HepG2 (cell line): ENCODE measurements around the gene LAMA5. TPM values are rescaled to one million over a fixed set of nuclear protein-coding genes. Genes with fewer than 3 reads are reported as not detected.

Source experiments
- EED ChIP-seq: sonication (generic); formaldehyde crosslinking; IDR thresholded peaks from 2 replicates; pipeline ENCODE4 v1.5.0; 2020; ENCODE audit warnings: mild to moderate bottlenecking, missing genetic modification reagents
- FOXM1 ChIP-seq: sonication (generic); formaldehyde crosslinking; IDR thresholded peaks from 2 replicates; pipeline ENCODE4 v1.5.0; 2020; ENCODE audit warnings: missing genetic modification reagents
- NCOA1 ChIP-seq: sonication (generic); formaldehyde crosslinking; IDR thresholded peaks from 2 replicates; pipeline ENCODE4 v1.9.0; 2021; ENCODE audit warnings: missing genetic modification reagents
- NCOR1 ChIP-seq: fragments of 200-600 bp; sonication (generic); IDR thresholded peaks from 2 replicates; pipeline ENCODE4 v1.7.0; 2017; ENCODE audit warnings: antibody characterized with exemption, low read length, borderline replicate concordance
- NFE2 ChIP-seq: sonication (generic); formaldehyde crosslinking; IDR thresholded peaks from 2 replicates; pipeline ENCODE4 v1.4.0; 2020; ENCODE audit warnings: missing genetic modification reagents
- SMARCE1 ChIP-seq: fragments of 450-650 bp; IDR thresholded peaks from 2 replicates; pipeline ENCODE4 v1.6.1; 2017; ENCODE audit warnings: borderline replicate concordance
- TAF1 ChIP-seq: sonication (generic); formaldehyde crosslinking; IDR thresholded peaks from 2 replicates; pipeline ENCODE4 v1.4.0; 2020; ENCODE audit warnings: missing genetic modification reagents
- TCF7L2 ChIP-seq: IDR thresholded peaks from 2 replicates; pipeline ENCODE4 v1.6.1; 2011; ENCODE audit warnings: mild to moderate bottlenecking, low read depth, low read length, moderate library complexity
- ZFP82 ChIP-seq: sonication (generic); formaldehyde crosslinking; IDR thresholded peaks from 2 replicates; pipeline ENCODE4 v1.5.1; 2020; ENCODE audit warnings: mild to moderate bottlenecking, missing genetic modification reagents, borderline replicate concordance
- ZKSCAN8 ChIP-seq: IDR thresholded peaks from 2 replicates; pipeline ENCODE4 v1.6.1; 2016; ENCODE audit warnings: borderline replicate concordance, missing genetic modification reagents, missing compliant biosample characterization
- ZNF253 ChIP-seq: sonication (generic); formaldehyde crosslinking; IDR thresholded peaks from 2 replicates; pipeline ENCODE4 v1.8.0; 2022; ENCODE audit warnings: mild to moderate bottlenecking, missing genetic modification reagents, borderline replicate concordance
- ZNF496 ChIP-seq: sonication (generic); formaldehyde crosslinking; IDR thresholded peaks from 2 replicates; pipeline ENCODE4 v1.8.1; 2023; ENCODE audit warnings: mild to moderate bottlenecking, moderate library complexity, missing genetic modification reagents; ENCODE audit not compliant: insufficient replicate concordance
- ZNF557 ChIP-seq: sonication (generic); formaldehyde crosslinking; IDR thresholded peaks from 2 replicates; pipeline ENCODE4 v1.4.0; 2020; ENCODE audit warnings: missing genetic modification reagents
- ZNF724P ChIP-seq: sonication (generic); formaldehyde crosslinking; IDR thresholded peaks from 2 replicates; pipeline ENCODE4 v1.8.0; 2022; ENCODE audit warnings: missing genetic modification reagents, borderline replicate concordance
- polyA plus RNA-seq, 8 experiments: library from polyadenylated mRNA; depleted of rRNA in 3 of 8; stranded (reverse) in 7 of 8; unstranded in 1 of 8; fragments of >200 nt; fragmentation: Illumina TruSeq in 4 of 8; extraction: Trizol in 4 of 8; gene quantifications; 2 replicates each; pipeline versions ENCODE4 v1.2.1 to v1.2.3, GENCODE V29; 2011 to 2016; ENCODE audit warnings: low read depth in 4 of 8, missing spikeins in 1 of 8, mixed read lengths in 1 of 8; ENCODE audit not compliant: insufficient read depth in 1 of 8
- total RNA-seq, 5 experiments: library from RNA; depleted of rRNA; stranded (reverse); fragments of >200 nt; fragmentation: Illumina TruSeq; extraction: Trizol; gene quantifications; 2 replicates each; pipeline ENCODE4 v1.2.3, GENCODE V29; 2016; ENCODE audit warnings: low read depth in 1 of 5
- TF ChIP-seq, protein P1 (sequence below): sonication (generic); formaldehyde crosslinking; IDR thresholded peaks from 2 replicates; pipeline ENCODE4 v1.5.0; 2020; ENCODE audit warnings: missing genetic modification reagents, mild to moderate bottlenecking, borderline replicate concordance
- TF ChIP-seq, protein P2 (sequence below): sonication (generic); formaldehyde crosslinking; IDR thresholded peaks from 2 replicates; pipeline ENCODE4 v1.8.0; 2022; ENCODE audit warnings: missing genetic modification reagents, mild to moderate bottlenecking, moderate library complexity, borderline replicate concordance
- TF ChIP-seq, protein P3 (sequence below): sonication (generic); formaldehyde crosslinking; IDR thresholded peaks from 2 replicates; pipeline ENCODE4 v1.4.0; 2020; ENCODE audit warnings: missing genetic modification reagents
- TF ChIP-seq, protein P4 (sequence below): sonication (generic); formaldehyde crosslinking; IDR thresholded peaks from 2 replicates; pipeline ENCODE4 v1.5.0; 2020; ENCODE audit warnings: missing genetic modification reagents, mild to moderate bottlenecking, borderline replicate concordance
- TF ChIP-seq, protein P5 (sequence below): IDR thresholded peaks from 2 replicates; pipeline ENCODE4 v1.6.1; 2018; ENCODE audit warnings: missing genetic modification reagents

The LAMA5 gene
- total and polyA plus RNA-seq, 2 of the 13 experiments (the other 11 are each of a cell fraction or from before 2014, with no cell fraction given): 21.0 to 44.7 TPM

DNA sequence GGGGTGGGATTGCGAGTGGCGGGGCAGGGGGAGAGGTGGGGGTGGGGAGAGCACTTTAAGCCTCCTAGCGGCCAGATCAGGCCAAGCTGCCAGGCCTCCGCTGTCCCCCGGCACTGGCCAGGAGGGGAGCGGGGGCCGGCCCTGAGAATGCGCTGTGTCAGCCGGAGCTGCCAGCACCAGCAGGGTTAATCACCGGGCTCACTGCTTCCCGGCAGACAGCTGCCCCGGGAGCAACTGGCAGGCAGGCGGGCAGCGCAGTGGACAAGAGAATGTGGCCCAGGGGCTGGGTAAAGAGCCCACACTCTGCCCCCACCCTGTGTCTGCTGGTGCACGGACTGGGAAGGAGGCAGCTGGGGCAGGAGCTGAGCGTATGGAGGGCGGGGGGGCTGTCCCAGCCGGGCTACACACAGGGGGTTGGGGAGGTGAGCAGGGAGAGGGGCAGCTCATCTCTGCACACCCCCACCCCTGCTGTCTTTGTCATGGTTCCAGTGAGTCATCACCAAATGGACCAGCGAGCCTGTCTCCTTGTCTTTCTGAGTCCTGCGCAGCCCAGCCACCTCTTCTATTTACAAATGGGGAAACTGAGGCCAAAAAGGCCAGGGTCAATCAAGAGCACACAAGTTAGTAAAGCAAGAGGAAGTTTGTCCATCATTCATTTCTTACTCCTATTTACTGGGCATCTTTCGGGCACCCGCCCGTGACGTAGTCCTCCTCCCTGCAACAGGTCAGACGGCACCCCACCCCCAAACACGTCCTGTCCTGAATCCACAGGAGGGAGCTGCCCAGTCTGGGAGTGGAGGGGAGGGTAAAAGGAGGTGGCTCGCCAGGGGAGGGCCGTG is 2.1 kb upstream of the LAMA5 start (continued):
- TF ChIP-seq ZKSCAN8 (CRISPR knock-in tag): no peak; the same call in 1 of the 2 replicates
- no peak for TF ChIP-seq EED (CRISPR knock-in tag)
- TF ChIP-seq ZNF496 (CRISPR knock-in tag): no peak
- no peak for TF ChIP-seq NCOA1 (CRISPR knock-in tag)
- TF ChIP-seq, protein P1, sequence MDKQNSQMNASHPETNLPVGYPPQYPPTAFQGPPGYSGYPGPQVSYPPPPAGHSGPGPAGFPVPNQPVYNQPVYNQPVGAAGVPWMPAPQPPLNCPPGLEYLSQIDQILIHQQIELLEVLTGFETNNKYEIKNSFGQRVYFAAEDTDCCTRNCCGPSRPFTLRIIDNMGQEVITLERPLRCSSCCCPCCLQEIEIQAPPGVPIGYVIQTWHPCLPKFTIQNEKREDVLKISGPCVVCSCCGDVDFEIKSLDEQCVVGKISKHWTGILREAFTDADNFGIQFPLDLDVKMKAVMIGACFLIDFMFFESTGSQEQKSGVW (CRISPR knock-in tag): no peak
- no peak for TF ChIP-seq NCOR1
- no peak for TF ChIP-seq ZFP82
- TF ChIP-seq, protein P2, sequence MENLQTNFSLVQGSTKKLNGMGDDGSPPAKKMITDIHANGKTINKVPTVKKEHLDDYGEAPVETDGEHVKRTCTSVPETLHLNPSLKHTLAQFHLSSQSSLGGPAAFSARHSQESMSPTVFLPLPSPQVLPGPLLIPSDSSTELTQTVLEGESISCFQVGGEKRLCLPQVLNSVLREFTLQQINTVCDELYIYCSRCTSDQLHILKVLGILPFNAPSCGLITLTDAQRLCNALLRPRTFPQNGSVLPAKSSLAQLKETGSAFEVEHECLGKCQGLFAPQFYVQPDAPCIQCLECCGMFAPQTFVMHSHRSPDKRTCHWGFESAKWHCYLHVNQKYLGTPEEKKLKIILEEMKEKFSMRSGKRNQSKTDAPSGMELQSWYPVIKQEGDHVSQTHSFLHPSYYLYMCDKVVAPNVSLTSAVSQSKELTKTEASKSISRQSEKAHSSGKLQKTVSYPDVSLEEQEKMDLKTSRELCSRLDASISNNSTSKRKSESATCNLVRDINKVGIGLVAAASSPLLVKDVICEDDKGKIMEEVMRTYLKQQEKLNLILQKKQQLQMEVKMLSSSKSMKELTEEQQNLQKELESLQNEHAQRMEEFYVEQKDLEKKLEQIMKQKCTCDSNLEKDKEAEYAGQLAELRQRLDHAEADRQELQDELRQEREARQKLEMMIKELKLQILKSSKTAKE (CRISPR knock-in tag): no peak; the same call in 1 of the 2 replicates
- TF ChIP-seq, protein P3, sequence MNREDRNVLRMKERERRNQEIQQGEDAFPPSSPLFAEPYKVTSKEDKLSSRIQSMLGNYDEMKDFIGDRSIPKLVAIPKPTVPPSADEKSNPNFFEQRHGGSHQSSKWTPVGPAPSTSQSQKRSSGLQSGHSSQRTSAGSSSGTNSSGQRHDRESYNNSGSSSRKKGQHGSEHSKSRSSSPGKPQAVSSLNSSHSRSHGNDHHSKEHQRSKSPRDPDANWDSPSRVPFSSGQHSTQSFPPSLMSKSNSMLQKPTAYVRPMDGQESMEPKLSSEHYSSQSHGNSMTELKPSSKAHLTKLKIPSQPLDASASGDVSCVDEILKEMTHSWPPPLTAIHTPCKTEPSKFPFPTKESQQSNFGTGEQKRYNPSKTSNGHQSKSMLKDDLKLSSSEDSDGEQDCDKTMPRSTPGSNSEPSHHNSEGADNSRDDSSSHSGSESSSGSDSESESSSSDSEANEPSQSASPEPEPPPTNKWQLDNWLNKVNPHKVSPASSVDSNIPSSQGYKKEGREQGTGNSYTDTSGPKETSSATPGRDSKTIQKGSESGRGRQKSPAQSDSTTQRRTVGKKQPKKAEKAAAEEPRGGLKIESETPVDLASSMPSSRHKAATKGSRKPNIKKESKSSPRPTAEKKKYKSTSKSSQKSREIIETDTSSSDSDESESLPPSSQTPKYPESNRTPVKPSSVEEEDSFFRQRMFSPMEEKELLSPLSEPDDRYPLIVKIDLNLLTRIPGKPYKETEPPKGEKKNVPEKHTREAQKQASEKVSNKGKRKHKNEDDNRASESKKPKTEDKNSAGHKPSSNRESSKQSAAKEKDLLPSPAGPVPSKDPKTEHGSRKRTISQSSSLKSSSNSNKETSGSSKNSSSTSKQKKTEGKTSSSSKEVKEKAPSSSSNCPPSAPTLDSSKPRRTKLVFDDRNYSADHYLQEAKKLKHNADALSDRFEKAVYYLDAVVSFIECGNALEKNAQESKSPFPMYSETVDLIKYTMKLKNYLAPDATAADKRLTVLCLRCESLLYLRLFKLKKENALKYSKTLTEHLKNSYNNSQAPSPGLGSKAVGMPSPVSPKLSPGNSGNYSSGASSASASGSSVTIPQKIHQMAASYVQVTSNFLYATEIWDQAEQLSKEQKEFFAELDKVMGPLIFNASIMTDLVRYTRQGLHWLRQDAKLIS (CRISPR knock-in tag): 0 out of 2 replicates have a peak, but pooled peaks have one; percentile 43
- TF ChIP-seq ZNF724P (CRISPR knock-in tag): 0 out of 2 replicates have a peak, but pooled peaks have one; percentile 20
- TF ChIP-seq ZNF557 (CRISPR knock-in tag): no peak
- TF ChIP-seq TAF1: no peak; the same call in 1 of the 2 replicates
- TF ChIP-seq, protein P4, sequence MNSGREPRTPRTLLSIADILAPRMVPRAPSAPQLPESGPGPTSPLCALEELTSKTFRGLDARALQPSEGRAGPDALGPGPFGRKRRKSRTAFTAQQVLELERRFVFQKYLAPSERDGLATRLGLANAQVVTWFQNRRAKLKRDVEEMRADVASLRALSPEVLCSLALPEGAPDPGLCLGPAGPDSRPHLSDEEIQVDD (CRISPR knock-in tag): no peak
- TF ChIP-seq, protein P5, sequence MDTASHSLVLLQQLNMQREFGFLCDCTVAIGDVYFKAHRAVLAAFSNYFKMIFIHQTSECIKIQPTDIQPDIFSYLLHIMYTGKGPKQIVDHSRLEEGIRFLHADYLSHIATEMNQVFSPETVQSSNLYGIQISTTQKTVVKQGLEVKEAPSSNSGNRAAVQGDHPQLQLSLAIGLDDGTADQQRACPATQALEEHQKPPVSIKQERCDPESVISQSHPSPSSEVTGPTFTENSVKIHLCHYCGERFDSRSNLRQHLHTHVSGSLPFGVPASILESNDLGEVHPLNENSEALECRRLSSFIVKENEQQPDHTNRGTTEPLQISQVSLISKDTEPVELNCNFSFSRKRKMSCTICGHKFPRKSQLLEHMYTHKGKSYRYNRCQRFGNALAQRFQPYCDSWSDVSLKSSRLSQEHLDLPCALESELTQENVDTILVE (CRISPR knock-in tag): no peak; the same call in 1 of the 2 replicates
- no peak for TF ChIP-seq FOXM1 (CRISPR knock-in tag)
- TF ChIP-seq SMARCE1: no peak
- TF ChIP-seq NFE2 (CRISPR knock-in tag): 0 out of 2 replicates have a peak, but pooled peaks have one; percentile 66
- TF ChIP-seq ZNF253 (CRISPR knock-in tag): no peak; the same call in 1 of the 2 replicates
- TF ChIP-seq TCF7L2: no peak
